DOHH2 (cell line): ENCODE results near the gene CYB561A3.

Source experiments
- H3F3A ChIP-seq: fragments of 200-600 bp; sonication (generic), shearing (Covaris generic); 2 replicates; pipeline ENCODE4 v1.6.0; 2016; ENCODE audit warnings: antibody characterized with exemption, mild to moderate bottlenecking; ENCODE audit not compliant: control insufficient read depth, insufficient read depth
- H3K27ac ChIP-seq: fragments of 200-600 bp; sonication (generic); 2 replicates; pipeline ENCODE4 v1.5.1; 2014; ENCODE audit warnings: low read depth, mild to moderate bottlenecking, low read length, moderate library complexity
- H3K27me3 ChIP-seq: fragments of 200-600 bp; sonication (generic); 2 replicates; pipeline ENCODE4 v1.6.1; 2014; ENCODE audit warnings: mild to moderate bottlenecking, low read length, mixed read lengths; ENCODE audit not compliant: control insufficient read depth
- H3K36me3 ChIP-seq: fragments of 200-600 bp; sonication (generic); 2 replicates; pipeline ENCODE4 v1.6.1; 2014; ENCODE audit warnings: mild to moderate bottlenecking, low read length, moderate library complexity, mixed read lengths; ENCODE audit not compliant: control insufficient read depth
- H3K4me1 ChIP-seq: fragments of 200-600 bp; sonication (generic); 2 replicates; pipeline ENCODE4 v1.6.1; 2014; ENCODE audit warnings: mild to moderate bottlenecking, low read length, mixed read lengths; ENCODE audit not compliant: control insufficient read depth
- H3K4me2 ChIP-seq: fragments of 200-600 bp; sonication (generic); 2 replicates; pipeline ENCODE4 v1.6.0; 2014; ENCODE audit warnings: mild to moderate bottlenecking, low read length, moderate library complexity
- H3K4me3 ChIP-seq: fragments of 200-600 bp; sonication (generic); 2 replicates; pipeline ENCODE4 v1.5.1; 2014; ENCODE audit warnings: mild to moderate bottlenecking, low read length, mixed read lengths
- H3K79me2 ChIP-seq: fragments of 200-600 bp; sonication (generic); 2 replicates; pipeline ENCODE4 v1.6.1; 2014; ENCODE audit warnings: mild to moderate bottlenecking, low read length, mixed read lengths; ENCODE audit not compliant: control insufficient read depth
- H3K9me2 ChIP-seq: fragments of 200-600 bp; sonication (generic); replicated peaks from 2 replicates; pipeline ENCODE4 v1.6.1; 2014; ENCODE audit warnings: mild to moderate bottlenecking, low read length, mixed read lengths; ENCODE audit not compliant: control insufficient read depth
- H3K9me3 ChIP-seq: fragments of 200-600 bp; sonication (generic); 2 replicates; pipeline ENCODE4 v1.6.1; 2014; ENCODE audit warnings: antibody characterized with exemption, low read length, mixed read lengths; ENCODE audit not compliant: control insufficient read depth, insufficient read depth
- H4K20me1 ChIP-seq: fragments of 200-600 bp; sonication (generic); 2 replicates; pipeline ENCODE4 v1.6.0; 2014; ENCODE audit warnings: low read depth, mild to moderate bottlenecking, antibody characterized with exemption, low read length, moderate library complexity; ENCODE audit not compliant: control insufficient read depth, insufficient read depth
- CTCF ChIP-seq: fragments of 200-600 bp; sonication (generic); IDR thresholded peaks from one replicate; pipeline ENCODE4 v1.5.1; 2014; ENCODE audit warnings: antibody characterized with exemption, mild to moderate bottlenecking, low read depth, low read length; ENCODE audit not compliant: poor library complexity, severe bottlenecking
- EZH2phosphoT487 ChIP-seq: fragments of 200-600 bp; sonication (generic); IDR thresholded peaks from 2 replicates; pipeline ENCODE4 v1.6.1; 2017; ENCODE audit warnings: borderline replicate concordance, mild to moderate bottlenecking, antibody characterized with exemption, low read length, moderate library complexity, mixed read lengths

The CYB561A3 gene

GRCh38 chr11:61358566-61358965, 3.1 kb downstream of the CYB561A3 start:
- peak overlapping the region; percentile 98 for H3K4me2 ChIP-seq
- TF ChIP-seq EZH2phosphoT487 (no peak), CTCF (no peak)
- peaks cover 75% of the 10 kb centered on the region for H3K4me1 ChIP-seq

GRCh38 chr11:61357894-61358239, 3.8 kb downstream of the CYB561A3 start:
- peaks cover 42% of the 10 kb centered on the region for H3F3A ChIP-seq
- H3K4me3 ChIP-seq = peak overlapping the region; percentile 99
- H3K4me2 ChIP-seq = peak overlapping the region; percentile 98
- H4K20me1 ChIP-seq = no peaks in the 10 kb centered on the region
- H3K27ac ChIP-seq = peak overlapping the region; percentile 98
- no peaks in the 10 kb centered on the region for H3K27me3 ChIP-seq
- no peaks in the 10 kb centered on the region for H3K9me3 ChIP-seq
- H3K36me3 ChIP-seq = peaks cover 69% of the 10 kb centered on the region
- peaks cover 74% of the 10 kb centered on the region for H3K4me1 ChIP-seq
- TF ChIP-seq EZH2phosphoT487 = no peak
- TF ChIP-seq CTCF = no peak
- no peaks in the 10 kb centered on the region for H3K9me2 ChIP-seq
- H3K79me2 ChIP-seq = peaks cover 75% of the 10 kb centered on the region

More at GRCh38 chr11:61358566-61358965, 3.1 kb downstream of the CYB561A3 start:
- Histone ChIP-seq H4K20me1 (no peaks in the 10 kb centered on the region; the same call in 1 of the 2 replicates), H3K27me3 (no peaks in the 10 kb centered on the region), H3K27ac (peak overlapping the region; percentile 98), H3K36me3 (peaks cover 68% of the 10 kb centered on the region), H3K4me3 (peak overlapping the region; percentile 99), H3K9me2 (no peaks in the 10 kb centered on the region), H3K9me3 (no peaks in the 10 kb centered on the region), H3F3A (peaks cover 42% of the 10 kb centered on the region), H3K79me2 (peaks cover 75% of the 10 kb centered on the region)

GRCh38 chr11:61357233-61357893, 4.3 kb downstream of the CYB561A3 start:
- H3K4me1 ChIP-seq = peaks cover 74% of the 10 kb centered on the region
- H3K9me2 ChIP-seq = no peaks in the 10 kb centered on the region
- H3K9me3 ChIP-seq = no peaks in the 10 kb centered on the region
- H3K36me3 ChIP-seq = peaks cover 70% of the 10 kb centered on the region
- H3K27me3 ChIP-seq = no peaks in the 10 kb centered on the region
- H3K79me2 ChIP-seq = peaks cover 74% of the 10 kb centered on the region
- peak overlapping the region; percentile 98 for H3K27ac ChIP-seq
- peak overlapping the region; percentile 99 for H3K4me3 ChIP-seq
- TF ChIP-seq CTCF (no peak), EZH2phosphoT487 (no peak)
- H3F3A ChIP-seq = peaks cover 42% of the 10 kb centered on the region
- H3K4me2 ChIP-seq = peak overlapping the region; percentile 98
- no peaks in the 10 kb centered on the region for H4K20me1 ChIP-seq
